NCI-H2196 (cell line): ENCODE data around the gene ZNF35.
"Not testable (repeated sequence)": the region's sequence is repeated elsewhere in the genome, so short reads cannot be mapped to it uniquely, and the experiment has no call there.

Experiments
- DNase-seq: peaks from one replicate; lab custom pipeline; 2025; ENCODE audit not compliant: unreplicated experiment; lab: John Stamatoyannopoulos, UW

Gene ZNF35

DNA sequence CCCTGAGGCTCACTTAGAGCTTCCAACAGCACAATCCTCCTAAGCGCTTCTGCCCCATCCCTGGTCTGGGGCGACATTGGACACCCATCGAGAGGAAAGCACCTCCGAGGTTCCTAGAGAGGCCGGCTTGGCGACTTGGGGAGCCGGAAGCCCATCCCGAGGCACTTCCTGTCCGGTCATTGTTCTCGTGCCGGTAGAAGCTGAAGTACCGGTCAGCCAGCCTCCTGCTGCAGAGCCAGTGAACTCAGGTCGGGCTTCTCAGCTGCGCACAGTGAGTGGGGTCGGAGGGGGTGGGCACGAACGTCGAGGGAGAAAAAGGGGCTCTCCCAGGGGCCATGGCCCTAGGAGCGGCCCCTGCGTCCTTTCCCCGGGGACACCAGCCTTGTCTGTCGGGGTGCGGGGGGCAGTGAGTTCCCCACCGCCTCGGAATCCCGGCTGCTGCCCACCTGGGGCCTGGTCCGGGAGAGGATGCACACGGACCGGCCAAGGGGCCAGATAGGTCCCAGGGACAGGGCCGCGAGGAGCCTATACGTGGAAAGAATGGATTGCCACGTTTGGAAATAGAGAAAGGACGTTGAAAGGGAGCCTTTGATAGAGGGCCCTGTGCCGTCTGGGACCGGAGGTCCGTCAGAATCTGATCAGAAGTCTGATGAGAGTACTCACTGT, at the start of gene ZNF35:
TSS of gene ZNF35 (plus strand) at position 169 of the 666 bp plus-strand sequence. CDS start 2,336 bp downstream, outside the sequence.
- peak; percentile 65 for DNase-seq

- DNase-seq = no peak
Observed at GRCh38 chr3:44601749-44602148, 46.8 kb upstream of the ZNF35 start.

DNA sequence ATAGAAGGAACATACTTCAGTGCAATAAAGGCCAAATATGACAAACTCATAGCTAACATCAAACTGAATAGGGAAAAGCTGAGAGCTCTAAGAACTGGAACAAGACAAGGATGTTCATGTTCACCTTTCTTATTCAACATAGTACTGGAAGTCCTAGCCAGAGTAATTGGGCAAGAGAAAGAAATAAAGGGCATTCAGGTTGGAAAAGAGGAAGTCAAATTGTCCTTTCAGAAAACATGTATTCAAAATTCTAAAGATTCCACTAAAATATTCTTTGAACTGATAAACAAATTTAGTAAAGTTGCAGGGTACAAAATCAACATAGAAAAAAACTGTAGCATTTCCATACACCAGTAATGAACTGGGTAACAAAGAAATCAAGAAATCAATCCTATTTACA, 35.9 kb upstream of the ZNF35 start:
- no peak for DNase-seq

DNA sequence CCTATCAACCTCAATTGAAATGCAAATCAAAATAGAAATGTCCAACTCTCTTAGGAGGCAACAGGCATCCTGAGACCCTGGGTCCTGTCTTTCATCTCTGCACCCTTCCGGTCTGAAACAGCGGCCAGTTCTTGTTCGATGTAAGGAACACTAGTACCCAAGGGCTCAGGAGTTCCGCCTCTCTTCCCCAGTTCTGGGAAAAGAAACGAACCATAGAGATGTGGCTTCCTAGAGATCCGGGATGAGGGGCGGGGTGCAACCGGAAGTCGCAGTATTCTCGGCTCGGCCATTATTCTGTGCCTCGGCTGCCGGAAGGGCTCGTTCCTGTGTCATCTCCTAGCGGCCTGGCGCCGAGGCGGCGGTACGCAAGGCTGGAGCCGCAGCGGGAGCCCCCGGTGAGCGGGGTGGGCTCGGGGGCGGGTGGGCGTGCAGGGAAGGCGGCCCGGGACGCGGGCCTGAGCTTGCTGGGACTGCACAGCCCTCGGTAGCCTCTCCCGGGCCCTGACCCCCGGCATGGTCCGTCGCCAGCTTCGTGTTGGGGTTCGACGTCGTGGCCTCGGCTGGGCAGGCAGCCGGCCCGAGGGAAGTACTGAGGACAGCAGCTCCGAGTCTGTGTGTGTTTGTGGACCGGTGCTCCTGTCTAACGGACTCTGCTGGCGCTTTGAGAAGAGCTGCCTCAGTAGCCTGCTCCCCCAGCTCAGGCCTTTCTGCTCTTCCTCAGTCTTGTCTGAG, 23.6 kb upstream of the ZNF35 start, which contains the start of gene ZNF197:
TSS of gene ZNF197 (plus strand) at position 288 of the 732 bp plus-strand sequence. CDS start 4,119 bp downstream, outside the sequence.
- peak; percentile 79 for DNase-seq

GRCh38 chr3:44628716-44629115, 19.8 kb upstream of the ZNF35 start:
- DNase-seq = no peak

DNA sequence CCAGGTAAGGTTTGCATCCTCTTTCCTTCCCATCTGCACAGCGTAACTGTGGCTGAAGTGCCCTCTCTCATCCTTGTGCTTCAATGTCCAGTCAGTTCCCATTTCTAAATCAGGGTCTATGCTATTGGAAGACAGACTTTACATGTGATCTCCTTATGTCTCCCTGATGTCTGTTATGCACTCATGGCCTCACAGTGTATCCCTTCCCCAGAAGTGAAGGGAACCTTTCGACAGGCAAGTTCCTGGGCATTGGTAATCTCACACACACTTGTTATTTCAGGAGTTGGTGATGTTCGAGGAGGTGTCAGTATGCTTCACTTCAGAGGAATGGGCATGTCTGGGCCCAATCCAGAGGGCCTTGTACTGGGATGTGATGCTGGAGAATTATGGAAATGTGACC, 16.3 kb upstream of the ZNF35 start:
- DNase-seq = no peak

DNA sequence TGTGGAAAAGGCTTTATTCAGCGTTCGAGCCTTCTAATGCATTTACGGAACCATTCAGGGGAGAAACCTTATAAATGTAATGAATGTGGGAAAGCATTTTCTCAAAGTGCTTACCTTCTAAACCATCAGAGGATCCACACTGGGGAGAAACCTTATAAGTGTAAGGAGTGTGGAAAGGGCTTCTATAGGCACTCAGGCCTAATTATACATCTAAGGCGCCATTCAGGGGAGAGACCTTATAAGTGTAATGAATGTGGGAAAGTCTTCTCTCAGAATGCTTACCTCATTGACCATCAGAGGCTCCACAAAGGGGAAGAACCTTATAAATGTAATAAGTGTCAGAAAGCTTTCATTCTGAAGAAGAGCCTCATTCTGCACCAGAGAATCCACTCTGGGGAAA, 6.2 kb upstream of the ZNF35 start:
- no peak for DNase-seq

DNA sequence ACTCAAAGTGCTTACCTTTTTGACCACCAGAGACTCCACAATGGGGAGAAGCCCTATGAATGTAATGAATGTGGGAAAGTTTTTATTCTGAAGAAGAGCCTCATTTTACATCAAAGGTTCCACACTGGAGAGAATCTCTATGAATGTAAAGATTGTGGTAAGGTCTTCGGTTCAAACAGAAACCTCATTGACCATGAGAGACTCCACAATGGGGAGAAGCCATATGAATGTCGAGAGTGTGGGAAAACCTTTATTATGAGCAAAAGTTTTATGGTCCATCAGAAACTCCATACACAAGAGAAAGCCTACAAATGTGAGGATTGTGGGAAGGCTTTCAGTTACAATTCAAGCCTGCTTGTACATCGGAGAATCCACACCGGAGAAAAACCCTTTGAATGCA, 5.5 kb upstream of the ZNF35 start:
- DNase-seq = no peak

GRCh38 chr3:44647771-44648170, 761 bp upstream of the ZNF35 start:
- no peak for DNase-seq

DNA sequence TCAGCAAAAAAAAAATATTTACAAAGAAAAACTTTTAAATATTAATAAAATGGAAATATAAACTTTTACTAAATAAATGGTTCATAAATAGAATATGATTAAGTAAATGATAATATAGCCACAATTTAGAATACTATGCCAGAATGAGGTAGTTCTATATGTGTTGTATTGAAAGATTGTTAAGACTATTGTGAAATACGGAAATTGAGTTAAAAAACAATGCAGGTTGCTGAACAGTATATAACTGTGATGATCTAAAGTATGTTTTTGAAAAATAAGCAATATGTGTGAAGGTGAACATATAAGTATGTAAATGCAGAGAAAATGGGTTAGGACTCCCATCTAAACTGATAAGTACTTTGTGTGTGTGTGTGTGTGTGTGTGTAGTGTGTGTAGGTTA, 1.2 kb downstream of the ZNF35 start:
- DNase-seq = no peak

GRCh38 chr3:44654039-44654438, 5.5 kb downstream of the ZNF35 start:
- no peak for DNase-seq

GRCh38 chr3:44659015-44659414, 10.5 kb downstream of the ZNF35 start:
- DNase-seq = no peak

DNA sequence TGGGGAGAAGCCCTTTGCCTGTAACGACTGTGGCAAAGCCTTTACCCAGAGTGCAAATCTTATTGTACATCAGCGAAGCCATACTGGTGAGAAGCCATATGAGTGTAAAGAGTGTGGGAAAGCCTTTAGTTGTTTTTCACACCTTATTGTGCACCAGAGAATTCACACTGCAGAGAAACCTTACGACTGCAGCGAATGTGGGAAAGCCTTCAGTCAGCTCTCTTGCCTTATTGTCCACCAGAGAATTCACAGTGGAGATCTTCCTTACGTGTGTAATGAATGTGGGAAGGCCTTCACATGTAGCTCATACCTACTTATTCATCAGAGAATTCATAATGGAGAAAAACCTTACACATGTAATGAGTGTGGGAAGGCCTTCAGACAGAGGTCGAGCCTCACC, 10.9 kb downstream of the ZNF35 start:
- DNase-seq = no peak

- no peak for DNase-seq
Observed at GRCh38 chr3:44661189-44661588, 12.7 kb downstream of the ZNF35 start.

DNA sequence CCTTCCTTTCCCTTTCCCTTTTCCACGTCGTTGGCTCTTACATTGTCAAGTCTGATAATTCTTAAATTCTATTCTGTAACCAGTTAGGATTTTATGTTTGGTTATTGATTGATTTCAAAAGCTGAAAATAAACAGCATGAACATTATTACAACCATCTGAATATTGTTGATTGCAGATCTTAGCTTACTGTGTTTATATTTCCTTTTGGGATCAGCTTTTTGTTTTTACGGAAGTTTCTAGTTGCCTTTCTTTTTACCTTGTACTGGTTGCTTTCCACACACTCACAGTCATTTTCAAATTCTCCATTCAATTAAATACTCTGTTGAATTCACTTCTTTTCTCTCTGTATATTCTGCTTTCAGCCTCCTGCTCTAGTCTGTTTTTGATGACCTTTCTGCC, 16.6 kb downstream of the ZNF35 start:
- DNase-seq = no peak

DNA sequence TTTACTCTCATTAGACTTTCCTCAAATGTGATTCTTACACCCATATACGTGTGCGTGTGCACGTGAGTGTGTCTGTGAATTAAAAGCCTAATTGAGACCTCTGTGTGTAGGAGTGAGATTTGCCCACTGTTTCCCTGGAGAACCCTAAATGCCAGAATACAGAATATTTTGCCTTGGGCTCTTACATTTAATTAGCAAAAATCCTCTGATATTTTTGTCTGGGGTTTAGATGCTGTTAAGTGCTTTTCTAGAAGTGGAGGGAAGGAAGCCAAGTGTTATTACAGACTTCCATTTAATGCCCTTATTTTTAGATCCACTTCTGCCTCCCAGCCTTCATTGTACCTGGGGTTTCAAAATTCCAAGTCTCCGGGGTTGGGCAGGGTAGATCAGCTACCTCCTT, 17.8 kb downstream of the ZNF35 start:
- DNase-seq = no peak

- DNase-seq = no peak
Observed at GRCh38 chr3:44669760-44670159, 21.2 kb downstream of the ZNF35 start.

- DNase-seq = not testable (repeated sequence)
Observed at GRCh38 chr3:44673466-44673865, 24.9 kb downstream of the ZNF35 start.

- no peak for DNase-seq
Observed at GRCh38 chr3:44674211-44674610, 25.7 kb downstream of the ZNF35 start.

DNA sequence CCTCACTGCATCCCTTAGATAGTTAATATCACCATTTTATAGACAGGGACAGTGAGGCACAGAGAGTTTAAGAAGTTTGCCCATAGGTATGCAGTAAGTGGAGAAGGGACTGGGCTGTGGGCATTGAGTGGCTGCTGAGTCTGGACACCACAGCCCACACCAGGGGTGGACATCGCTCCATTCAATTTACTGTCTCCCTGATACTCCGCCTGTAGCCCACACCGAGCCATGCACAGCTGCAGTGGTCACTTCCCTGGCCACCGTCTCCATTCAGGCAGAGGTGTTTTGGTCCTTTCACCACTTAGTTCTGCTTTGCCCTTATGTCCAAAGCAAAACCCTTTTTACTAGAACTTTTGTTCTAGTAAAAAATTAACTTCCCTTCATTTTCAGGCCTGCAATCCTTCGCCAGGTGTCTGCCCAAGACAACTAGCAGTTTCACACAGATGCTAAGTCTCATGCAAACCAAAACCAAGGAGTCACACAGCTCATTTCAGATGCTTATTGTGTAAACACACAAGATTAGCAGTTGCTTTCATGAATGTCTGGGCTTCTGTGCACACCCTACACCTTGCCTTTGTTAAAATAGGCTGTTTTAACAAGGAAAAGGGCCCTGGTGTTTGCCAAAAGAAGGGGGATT, 30.1 kb downstream of the ZNF35 start:
- DNase-seq = no peak

DNA sequence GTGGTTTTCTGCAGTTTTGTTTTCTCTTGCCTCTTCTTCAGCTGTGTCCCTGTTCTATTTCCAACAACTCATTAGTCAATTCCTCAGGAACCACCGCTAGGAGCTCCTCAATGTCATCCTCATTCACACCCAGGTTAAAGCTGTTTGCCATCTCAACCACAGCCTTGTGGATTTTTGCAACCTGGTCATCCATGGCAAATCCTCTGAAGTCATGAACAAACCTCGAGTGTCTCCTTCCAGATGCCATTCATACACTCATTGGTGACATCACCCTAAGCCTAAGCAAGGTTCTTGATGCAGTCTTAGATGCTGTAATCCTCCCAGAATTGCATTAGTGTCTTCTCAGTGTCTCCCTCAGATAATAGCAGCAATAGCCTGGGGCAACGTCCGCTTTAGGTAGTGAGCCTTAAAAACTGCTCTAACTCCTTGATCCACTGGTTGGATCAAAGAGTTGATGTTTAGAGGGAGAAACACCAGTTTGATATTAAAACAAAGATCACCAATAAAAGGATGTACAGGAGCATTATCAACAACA, 32.5 kb downstream of the ZNF35 start:
- no peak for DNase-seq
